Large intestine (tissue), 3 donors: ENCODE measurements around the gene BEX1. TPM values are rescaled to one million over a fixed set of nuclear protein-coding genes. Genes with fewer than 3 reads are reported as not detected.
"Not testable (repeated sequence)": the region's sequence is repeated elsewhere in the genome, so short reads cannot be mapped to it uniquely, and the experiment has no call there.

Experiments used
- DNase-seq, 2 donors: peaks; one replicate each; pipeline versions ENCODE4 v3.0.0 to v3.0.0-alpha.2; 2013
- H3K27ac ChIP-seq: one replicate; pipeline ENCODE4 v1.5.1; 2013; ENCODE audit warnings: low read length
- H3K27me3 ChIP-seq: 2 replicates; pipeline ENCODE4 v1.6.1; 2013; ENCODE audit warnings: low read length; ENCODE audit not compliant: control insufficient read depth, insufficient read depth
- H3K36me3 ChIP-seq: 2 replicates; pipeline ENCODE4 v1.6.1; 2013; ENCODE audit warnings: low read length; ENCODE audit not compliant: control insufficient read depth, insufficient read depth
- H3K4me1 ChIP-seq: one replicate; pipeline ENCODE4 v1.6.1; 2013; ENCODE audit warnings: low read length; ENCODE audit not compliant: control insufficient read depth, insufficient read depth
- H3K4me3 ChIP-seq: one replicate; pipeline ENCODE4 v1.5.1; 2013; ENCODE audit warnings: low read length
- H3K9me3 ChIP-seq: one replicate; pipeline ENCODE4 v1.6.1; 2013; ENCODE audit warnings: mild to moderate bottlenecking, low read depth, low read length, moderate library complexity; ENCODE audit not compliant: control insufficient read depth
- WGBS: methylation state at CpG from one replicate; pipeline ENCODE4 v1.1.5; 2013; ENCODE audit warnings: low lambda C conversion rate; ENCODE audit not compliant: insufficient coverage; 5-methylcytosine and 5-hydroxymethylcytosine counted together
- polyA plus RNA-seq: library from polyadenylated mRNA; unstranded; fragments of 120-200 nt; gene quantifications from one replicate; pipeline ENCODE4 v1.2.1, GENCODE V29; 2013

Gene BEX1
- polyA plus RNA-seq, 1 donor, result 88.9 TPM

DNA sequence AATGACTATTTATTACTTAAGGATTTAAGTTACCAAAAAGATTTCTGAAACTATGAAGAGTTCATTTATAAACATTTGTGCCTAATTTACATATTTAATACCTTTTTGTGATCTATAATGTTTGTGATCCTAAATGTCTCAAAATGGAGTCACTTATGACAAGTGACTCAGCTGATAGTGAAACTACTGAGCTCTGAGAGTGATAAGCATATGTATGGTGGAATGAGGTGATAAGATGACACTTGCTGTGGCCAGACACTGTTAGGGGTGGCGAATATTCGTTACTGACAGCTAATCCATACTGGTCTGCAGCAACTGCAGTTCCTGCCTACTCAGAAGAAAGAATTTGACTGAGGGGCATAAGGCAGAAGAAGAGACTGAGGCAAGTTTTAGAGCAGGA is 34.5 kb upstream of the BEX1 start:
- Histone ChIP-seq H3K4me3 (no peak overlapping the region), H3K9me3 (no peaks in the 10 kb centered on the region)
- no CpG with 5 or more reads among the region's 2 CpGs for WGBS

DNA sequence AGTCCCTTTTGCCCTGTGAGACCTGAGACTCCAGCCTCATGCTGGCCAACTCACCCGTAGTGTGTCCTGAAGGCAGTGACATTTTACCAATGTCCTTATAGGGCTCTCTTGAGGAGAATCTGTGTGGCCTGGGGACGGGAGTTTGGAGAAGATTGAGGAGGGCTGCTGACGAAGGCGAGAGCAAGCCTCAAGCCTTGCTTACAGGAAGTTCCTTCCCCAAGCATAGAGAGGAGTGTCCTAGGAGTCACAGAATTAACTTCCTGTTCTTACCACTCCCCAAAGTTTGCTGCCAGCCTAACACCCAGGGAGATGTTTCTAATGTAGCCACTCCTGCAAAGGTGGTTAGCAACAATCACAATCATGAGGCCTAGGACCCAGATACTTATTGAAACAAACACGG is 29.0 kb upstream of the BEX1 start, which contains the start of gene NXF3:
Gene NXF3 (minus strand): TSS at position 202 of the 400 bp plus-strand sequence. CDS start 120 bp downstream, at position 82.
- Histone ChIP-seq H3K9me3 (no peaks in the 10 kb centered on the region), H3K36me3 (no peaks in the 10 kb centered on the region), H3K4me3 (no peak within 1 kb of the TSS), H3K27ac (no peak within 1 kb of the TSS), H3K4me1 (peaks cover 3% of the 10 kb centered on the region), H3K27me3 (no peaks in the 10 kb centered on the region)
- no peak for DNase-seq
- WGBS, result no CpG with 5 or more reads among the region's 5 CpGs

More for the DNA sequence above, 34.5 kb upstream of the BEX1 start:
- Histone ChIP-seq H3K4me1 (peaks cover 4% of the 10 kb centered on the region), H3K27me3 (no peaks in the 10 kb centered on the region), H3K27ac (no peak overlapping the region), H3K36me3 (no peaks in the 10 kb centered on the region)
- no peak for DNase-seq

DNA sequence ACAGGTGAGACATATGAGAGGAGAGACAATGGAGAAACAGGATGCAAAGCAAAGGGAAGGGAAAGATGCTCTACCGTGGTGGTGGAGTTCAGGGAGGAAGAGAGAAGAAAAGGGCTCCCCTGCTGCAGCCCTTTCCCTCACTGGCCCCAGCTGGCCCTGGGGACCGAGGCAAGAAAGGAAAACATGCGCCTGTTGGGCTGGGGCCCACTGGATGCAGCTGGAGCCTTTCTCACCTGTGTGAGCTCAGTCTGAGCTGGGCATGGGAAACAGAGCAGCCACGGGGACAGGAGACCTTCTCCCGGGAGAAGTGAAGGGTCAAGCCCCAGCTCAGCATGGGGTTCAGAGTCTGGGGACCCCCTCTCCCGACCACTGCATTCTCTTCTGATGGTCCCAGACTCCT is 17.1 kb upstream of the BEX1 start:
- Histone ChIP-seq H3K27me3 (no peaks in the 10 kb centered on the region), H3K36me3 (no peaks in the 10 kb centered on the region), H3K9me3 (no peaks in the 10 kb centered on the region), H3K4me3 (no peak overlapping the region), H3K4me1 (no peaks in the 10 kb centered on the region), H3K27ac (no peak overlapping the region)
- DNase-seq, result no peak
- WGBS, result no CpG with 5 or more reads among the region's 6 CpGs

DNA sequence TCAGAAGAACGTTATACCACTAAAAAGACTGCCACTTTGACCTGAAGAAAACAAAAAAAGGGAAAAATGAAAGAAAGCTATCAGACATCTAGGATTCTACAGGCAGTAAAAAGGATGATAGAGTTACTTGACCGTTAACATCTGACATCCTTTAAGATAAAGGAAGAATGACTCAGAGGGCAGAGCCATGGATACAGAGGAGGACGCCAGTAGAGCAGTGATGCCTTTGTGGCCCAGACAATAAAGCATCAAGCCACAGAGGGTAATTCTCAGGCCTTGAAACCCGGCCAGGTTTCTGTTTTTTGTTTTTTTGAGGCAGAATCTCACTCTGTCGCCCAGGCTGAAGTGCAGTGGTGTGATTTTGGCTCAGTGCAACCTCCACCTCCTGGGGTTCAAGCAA is 9.5 kb upstream of the BEX1 start:
- Histone ChIP-seq H3K27me3 (no peaks in the 10 kb centered on the region), H3K4me3 (no peak overlapping the region), H3K27ac (no peak overlapping the region), H3K36me3 (no peaks in the 10 kb centered on the region), H3K9me3 (no peaks in the 10 kb centered on the region), H3K4me1 (no peaks in the 10 kb centered on the region)
- WGBS, result no CpG with 5 or more reads among the region's 5 CpGs
- no peak for DNase-seq

DNA sequence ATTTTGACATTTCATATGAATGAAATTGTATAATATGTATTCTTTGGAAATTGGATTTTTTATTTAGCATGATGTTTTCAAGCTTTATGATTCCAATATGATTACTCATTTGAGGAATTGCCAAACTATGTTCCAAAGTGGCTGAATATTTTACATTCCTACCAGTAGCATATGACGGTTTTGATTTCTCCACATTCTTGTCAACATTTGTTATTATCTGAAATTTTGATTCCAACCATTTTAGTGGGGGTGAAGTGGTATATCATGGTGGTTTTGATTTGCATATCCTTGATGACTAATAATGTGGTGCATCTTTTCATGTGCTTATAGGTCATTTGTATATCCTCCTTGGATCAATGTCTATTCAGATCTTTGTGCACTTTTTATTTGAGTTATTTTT is 2.6 kb upstream of the BEX1 start:
- no CpG with 5 or more reads among the region's 1 CpG for WGBS
- H3K9me3 ChIP-seq, result no peaks in the 10 kb centered on the region
- no peaks in the 10 kb centered on the region for H3K36me3 ChIP-seq
- no peak overlapping the region for H3K4me3 ChIP-seq
- H3K4me1 ChIP-seq, result no peaks in the 10 kb centered on the region
- DNase-seq, result no peak
- no peak overlapping the region for H3K27ac ChIP-seq
- no peaks in the 10 kb centered on the region for H3K27me3 ChIP-seq

DNA sequence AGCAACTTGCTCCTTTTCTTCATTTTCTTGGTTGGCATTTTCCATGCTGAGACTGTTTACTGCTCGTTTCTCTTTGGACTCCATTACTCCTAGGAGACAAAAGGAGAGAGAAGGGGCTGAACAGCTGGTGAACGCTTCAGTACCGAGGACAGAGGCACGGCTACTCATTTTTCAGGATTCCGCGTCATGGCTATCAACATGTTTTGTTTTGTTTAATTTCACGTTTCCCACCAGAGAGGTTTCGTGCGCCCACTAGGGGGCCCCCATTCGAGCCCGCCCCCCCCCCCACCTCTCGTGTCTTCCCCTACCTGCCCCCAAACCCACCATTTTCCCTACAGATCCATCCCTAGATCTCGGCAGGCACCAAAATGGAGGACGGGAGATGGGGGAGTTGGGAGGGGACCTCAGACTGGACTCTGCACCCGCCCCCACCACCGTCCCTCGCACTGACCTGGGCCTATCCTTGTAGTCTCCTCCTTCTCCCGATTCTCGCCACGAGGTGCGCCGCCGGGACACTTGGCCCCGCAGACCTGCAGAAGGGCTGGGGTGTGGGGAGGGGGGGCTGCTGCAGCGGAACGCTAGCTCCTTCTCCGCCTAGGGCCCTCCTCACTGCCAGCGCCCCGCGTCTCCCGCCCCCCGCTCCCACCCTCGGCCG is 653 bp downstream of the BEX1 start:
- Histone ChIP-seq H3K27me3 (no peaks in the 10 kb centered on the region), H3K27ac (peak overlapping the region; percentile 51), H3K36me3 (no peaks in the 10 kb centered on the region), H3K9me3 (no peaks in the 10 kb centered on the region), H3K4me3 (peak overlapping the region; percentile 43), H3K4me1 (no peaks in the 10 kb centered on the region)
- DNase-seq, result peak; percentile 18 to 54
- no CpG with 5 or more reads among the region's 34 CpGs for WGBS

DNA sequence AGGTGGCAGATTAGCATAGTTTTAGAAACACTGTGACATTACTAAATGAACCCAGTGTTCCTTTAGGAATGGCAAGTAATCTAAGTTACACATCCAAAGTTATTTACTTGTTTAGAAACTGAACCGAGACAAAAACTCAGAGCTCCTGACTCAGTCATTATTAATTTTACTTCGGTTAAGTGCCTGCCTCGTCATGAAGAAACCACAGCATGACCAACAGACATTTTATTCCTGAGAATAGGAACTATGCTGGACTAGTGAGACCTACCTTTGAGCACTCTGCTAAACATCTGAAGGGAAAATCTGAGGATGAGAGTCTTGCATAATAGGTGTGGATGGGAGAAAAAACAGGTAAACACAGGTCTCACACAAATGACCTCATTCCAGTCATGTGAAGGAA is 2.5 kb downstream of the BEX1 start:
- Histone ChIP-seq H3K27ac (no peak overlapping the region), H3K4me1 (no peaks in the 10 kb centered on the region), H3K27me3 (no peaks in the 10 kb centered on the region), H3K36me3 (no peaks in the 10 kb centered on the region), H3K9me3 (no peaks in the 10 kb centered on the region), H3K4me3 (no peak overlapping the region)
- no peak for DNase-seq
- no CpG with 5 or more reads among the region's 3 CpGs for WGBS

DNA sequence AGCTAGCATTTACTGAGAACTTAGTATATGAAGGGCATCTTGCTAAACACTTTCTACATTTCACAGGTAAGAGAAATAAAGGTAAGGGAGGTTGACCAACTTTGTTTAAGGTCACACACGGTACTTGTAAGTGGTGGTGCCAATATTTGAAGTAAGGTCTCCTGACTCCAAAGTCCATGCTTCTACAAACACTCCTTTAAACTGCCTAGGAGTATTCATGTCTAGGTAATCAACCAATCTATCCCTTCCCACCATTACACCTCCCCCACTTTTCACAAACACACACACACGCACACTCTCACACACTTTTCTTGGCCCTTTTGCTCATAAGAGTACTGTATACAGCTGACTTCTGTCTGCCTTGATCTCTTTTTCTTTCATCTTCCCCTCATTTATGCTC is 7.1 kb downstream of the BEX1 start:
- Histone ChIP-seq H3K36me3 (no peaks in the 10 kb centered on the region), H3K4me1 (no peaks in the 10 kb centered on the region), H3K27me3 (no peaks in the 10 kb centered on the region), H3K27ac (no peak overlapping the region), H3K9me3 (no peaks in the 10 kb centered on the region), H3K4me3 (no peak overlapping the region)
- peak in 1 of 2 donors; percentile 14 for DNase-seq
- WGBS, result no CpG with 5 or more reads among the region's 2 CpGs

DNA sequence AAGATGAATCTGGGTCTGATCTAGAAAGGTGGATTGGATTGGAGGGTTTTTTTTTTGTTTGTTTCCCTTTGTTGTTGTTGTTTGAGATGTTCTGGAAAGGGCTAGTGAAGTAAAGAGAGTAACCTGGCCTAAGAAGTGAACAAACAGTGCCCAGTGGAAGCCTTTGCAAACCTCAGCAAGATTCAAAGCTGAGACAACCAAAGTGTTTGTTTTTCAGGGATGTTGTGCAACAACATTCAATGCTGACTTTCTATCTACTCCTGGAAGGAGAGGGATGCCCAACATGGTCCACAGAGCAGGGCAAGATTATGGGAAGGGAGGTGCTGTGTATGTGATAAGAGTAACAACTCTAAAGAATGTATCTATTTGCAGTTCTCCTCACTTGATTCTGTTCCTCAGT is 11.3 kb downstream of the BEX1 start:
- no peak for DNase-seq

DNA sequence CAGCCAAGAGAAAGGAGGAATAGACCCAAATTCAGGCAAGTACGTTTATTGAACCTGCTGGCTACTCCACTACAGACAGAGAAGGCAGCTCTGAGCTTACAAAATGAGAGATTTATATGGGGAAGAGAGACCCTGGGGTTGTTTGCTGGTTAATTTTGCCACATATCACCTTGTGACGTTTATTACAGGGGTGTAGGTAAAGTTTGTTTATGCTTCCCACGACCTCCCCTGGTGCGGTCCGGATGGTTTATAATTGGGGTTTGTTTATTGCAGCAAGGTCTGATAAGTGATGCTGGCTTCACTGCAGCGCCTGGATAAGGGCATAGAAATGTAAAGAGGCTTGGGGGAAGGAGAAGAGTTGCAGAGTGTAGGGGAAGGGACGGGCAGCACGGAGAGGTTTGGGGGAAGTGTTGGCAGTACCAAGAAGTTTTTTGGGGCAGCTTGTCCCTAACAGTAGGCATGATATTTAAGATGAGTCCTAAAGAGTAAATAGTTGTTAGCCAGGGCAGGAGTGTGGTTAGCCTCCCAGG is 12.6 kb downstream of the BEX1 start:
- H3K9me3 ChIP-seq, result no peaks in the 10 kb centered on the region
- WGBS, result no CpG with 5 or more reads among the region's 8 CpGs
- no peak for DNase-seq
- no peak overlapping the region for H3K4me3 ChIP-seq
- no peak overlapping the region for H3K27ac ChIP-seq
- H3K27me3 ChIP-seq, result no peaks in the 10 kb centered on the region
- H3K4me1 ChIP-seq, result no peaks in the 10 kb centered on the region
- no peaks in the 10 kb centered on the region for H3K36me3 ChIP-seq

More for the DNA sequence above, 11.3 kb downstream of the BEX1 start:
- Histone ChIP-seq H3K27ac (no peak overlapping the region), H3K9me3 (no peaks in the 10 kb centered on the region), H3K27me3 (no peaks in the 10 kb centered on the region), H3K4me3 (no peak overlapping the region), H3K36me3 (no peaks in the 10 kb centered on the region), H3K4me1 (no peaks in the 10 kb centered on the region)

DNA sequence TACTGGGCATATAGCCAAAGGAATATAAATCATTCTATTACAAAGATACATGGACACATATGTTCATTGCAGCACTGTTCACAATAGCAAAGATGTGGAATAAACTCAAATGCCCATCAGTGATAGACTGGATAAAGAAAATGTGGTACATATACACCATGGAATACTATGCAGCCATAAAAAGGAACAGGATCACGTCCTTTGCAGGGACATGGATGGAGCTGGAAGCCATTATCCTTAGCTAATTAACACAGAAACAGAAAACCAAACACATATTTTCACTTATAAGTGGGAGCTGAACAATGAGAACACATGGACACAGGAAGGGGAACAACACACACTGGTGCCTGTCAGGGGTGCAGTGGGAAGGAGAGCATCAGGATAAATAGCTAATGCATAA is 30.6 kb downstream of the BEX1 start:
- not testable (repeated sequence) for H3K27me3 ChIP-seq
- no CpG with 5 or more reads among the region's 1 CpG for WGBS

More for the DNA sequence above, 30.6 kb downstream of the BEX1 start:
- not testable (repeated sequence) for H3K4me1 ChIP-seq, H3K36me3 ChIP-seq, DNase-seq, H3K9me3 ChIP-seq, H3K27ac ChIP-seq, H3K4me3 ChIP-seq
